DMS79 treated with DMSO at 0.1 percent for 48 hours (cell line): Measurements from ENCODE around the gene TEPSIN.

Experiments
- DNase-seq: peaks from one replicate; lab custom pipeline; 2025; lab: John Stamatoyannopoulos, UW

The TEPSIN gene

GRCh38 chr17:81267390-81268067 lies 28.7 kb upstream of the TEPSIN start:
- DNase-seq = no peak

- DNase-seq = no peak
These were observed 26.7 kb upstream of the TEPSIN start for GRCh38 chr17:81265576-81265975.

- DNase-seq = no peak
These were observed 25.8 kb upstream of the TEPSIN start for GRCh38 chr17:81264640-81265039.

GRCh38 chr17:81263371-81264181 lies 24.7 kb upstream of the TEPSIN start:
- DNase-seq = no peak

- no peak for DNase-seq
These were observed 22.9 kb upstream of the TEPSIN start for GRCh38 chr17:81261582-81262336.

GRCh38 chr17:81261096-81261495 lies 22.2 kb upstream of the TEPSIN start:
- DNase-seq = no peak

- DNase-seq = no peak
These were observed 21.8 kb upstream of the TEPSIN start for GRCh38 chr17:81260641-81261040.

- no peak for DNase-seq
These were observed 21.3 kb upstream of the TEPSIN start for GRCh38 chr17:81260171-81260570.

GRCh38 chr17:81259058-81259605 lies 20.3 kb upstream of the TEPSIN start:
- no peak for DNase-seq

GRCh38 chr17:81258292-81258691 lies 19.4 kb upstream of the TEPSIN start:
- no peak for DNase-seq

GRCh38 chr17:81257533-81257932 lies 18.7 kb upstream of the TEPSIN start:
- no peak for DNase-seq

GRCh38 chr17:81256616-81257015 lies 17.8 kb upstream of the TEPSIN start:
- no peak for DNase-seq

- peak; percentile 50 for DNase-seq
These were observed 16.3 kb upstream of the TEPSIN start for GRCh38 chr17:81254955-81255717.

- peak; percentile 11 for DNase-seq
These were observed 14.7 kb upstream of the TEPSIN start for GRCh38 chr17:81253358-81254131.

GRCh38 chr17:81252987-81253329 lies 14.1 kb upstream of the TEPSIN start:
- no peak for DNase-seq

- no peak for DNase-seq
These were observed 13.6 kb upstream of the TEPSIN start for GRCh38 chr17:81252326-81252986.

- peak; percentile 54 for DNase-seq
These were observed 12.9 kb upstream of the TEPSIN start for GRCh38 chr17:81251709-81252301.

- DNase-seq = peak; percentile 29
These were observed 12.3 kb upstream of the TEPSIN start for GRCh38 chr17:81251094-81251708.

- no peak for DNase-seq
These were observed 11.6 kb upstream of the TEPSIN start for GRCh38 chr17:81250286-81251093.
